HepG2 (cell line): ENCODE measurements around the gene NPHP3. TPM values are rescaled to one million over a fixed set of nuclear protein-coding genes. Genes with fewer than 3 reads are reported as not detected.

Experiments used
- ATAC-seq: fragments of 200-7000 bp; cut with Tn5 transposase; 3 replicates; pipeline ENCODE4 v1.9.1; 2020; ENCODE audit warnings: mild to moderate bottlenecking, moderate library complexity
- BruUV-seq: library from RNA; stranded (reverse); fragments of 400-500 nt; replicated peaks from 2 replicates; lab custom pipeline; 2021; lab: Mats Ljungman, UMichigan
- CTCF ChIA-PET: fragments of 300-600 bp; formaldehyde crosslinking; extraction: SDS; loops from one replicate; lab custom pipeline; 2021; ENCODE audit warnings: low total read pairs, inconsistent platforms, low intra/inter-chr PET ratio; lab: Yijun Ruan, JAX
- POLR2A ChIA-PET: fragments of 350-600 bp; sonication (Branson Sonifier 250); formaldehyde crosslinking; loops from one replicate; lab custom pipeline; 2020; ENCODE audit warnings: antibody characterized with exemption, inconsistent platforms; lab: Yijun Ruan, JAX
- DNase-seq: peaks from one replicate; pipeline ENCODE4 v3.0.0-alpha.2; 2015; ENCODE audit warnings: low spot score
- FAIRE-seq: peaks from 3 replicates; lab custom pipeline; 2011; peaks lifted over from hg19 to GRCh38; lab: Jason Lieb, UNC
- H2AFZ ChIP-seq: one replicate; pipeline ENCODE4 v1.6.1; 2011; ENCODE audit warnings: low read length, inconsistent platforms
- H3K27ac ChIP-seq: fragments of 300-600 bp; 3 replicates; pipeline ENCODE4 v1.8.0; 2011; ENCODE audit warnings: mixed run types, mild to moderate bottlenecking, mixed read lengths, low read length, inconsistent platforms; ENCODE audit not compliant: insufficient read depth; ENCODE audit errors: extremely low read length
- H3K27me3 ChIP-seq, 2 experiments: fragments of 200-600 bp in 1 of 2; 2 replicates in 1 of 2; 3 replicates in 1 of 2; pipeline versions ENCODE4 v1.6.0 to v1.8.0; 2011; ENCODE audit warnings: low read length in 2 of 2, mild to moderate bottlenecking in 2 of 2, moderate library complexity in 2 of 2, inconsistent platforms in 1 of 2; ENCODE audit not compliant: insufficient read depth in 2 of 2, control insufficient read depth in 1 of 2
- H3K36me3 ChIP-seq, 2 experiments: fragments of 200-600 bp in 1 of 2; replicated peaks in 1 of 2; 2 replicates in 1 of 2; 3 replicates in 1 of 2; pipeline versions ENCODE4 v1.5.1 to v1.8.0; 2011; ENCODE audit warnings: low read length in 2 of 2, inconsistent platforms in 1 of 2; ENCODE audit not compliant: insufficient read depth in 2 of 2, control insufficient read depth in 1 of 2
- H3K4me1 ChIP-seq: 2 replicates; pipeline ENCODE4 v1.5.1; 2012; ENCODE audit warnings: low read length, inconsistent platforms; ENCODE audit not compliant: insufficient read depth
- H3K4me2 ChIP-seq: 2 replicates; pipeline ENCODE4 v1.6.0; 2011; ENCODE audit warnings: low read depth, low read length, inconsistent platforms
- H3K4me3 ChIP-seq, 3 experiments: fragments of 200-600 bp in 1 of 3; sonication (generic), shearing (Covaris generic) in 1 of 3; replicated peaks in 1 of 3; 2 replicates each; pipeline ENCODE4 v1.5.1; 2011 to 2016; ENCODE audit warnings: low read length in 3 of 3, inconsistent platforms in 2 of 3, low read depth in 2 of 3, mild to moderate bottlenecking in 2 of 3, control low read depth in 1 of 3, mixed read lengths in 1 of 3; ENCODE audit not compliant: insufficient read depth in 1 of 3
- H3K79me2 ChIP-seq: one replicate; pipeline ENCODE4 v1.6.1; 2011; ENCODE audit warnings: low read length, inconsistent platforms; ENCODE audit not compliant: insufficient read depth
- H3K9ac ChIP-seq: 2 replicates; pipeline ENCODE4 v1.6.0; 2011; ENCODE audit warnings: mild to moderate bottlenecking, low read depth, low read length, inconsistent platforms; ENCODE audit not compliant: insufficient read depth
- H3K9me3 ChIP-seq: 2 replicates; pipeline ENCODE4 v1.5.1; 2012; ENCODE audit warnings: mild to moderate bottlenecking, low read length
- H4K20me1 ChIP-seq: 2 replicates; pipeline ENCODE4 v1.6.0; 2011; ENCODE audit warnings: inconsistent platforms, mild to moderate bottlenecking, low read length, moderate library complexity; ENCODE audit not compliant: insufficient read depth
- HNF4G ChIP-seq, 2 experiments: sonication (generic) in 1 of 2; formaldehyde crosslinking in 1 of 2; IDR thresholded peaks; 2 replicates each; pipeline versions ENCODE4 v1.4.0 to v1.6.1; 2011 to 2020; ENCODE audit warnings: borderline replicate concordance in 2 of 2, low read depth in 2 of 2, mild to moderate bottlenecking in 2 of 2, low read length in 1 of 2, missing genetic modification reagents in 1 of 2, moderate library complexity in 1 of 2
- HOXA7 ChIP-seq: sonication (generic); formaldehyde crosslinking; IDR thresholded peaks from 2 replicates; pipeline ENCODE4 v1.8.1; 2022; ENCODE audit warnings: mild to moderate bottlenecking, missing genetic modification reagents, moderate library complexity
- NR1H2 ChIP-seq: sonication (generic); formaldehyde crosslinking; IDR thresholded peaks from 2 replicates; pipeline ENCODE4 v1.8.1; 2022; ENCODE audit warnings: low read depth, missing genetic modification reagents, borderline replicate concordance
- SNAI1 ChIP-seq: sonication (generic); formaldehyde crosslinking; IDR thresholded peaks from 2 replicates; pipeline ENCODE4 v1.5.0; 2020; ENCODE audit warnings: mild to moderate bottlenecking, missing genetic modification reagents, borderline replicate concordance
- ZNF275 ChIP-seq: sonication (generic); formaldehyde crosslinking; IDR thresholded peaks from 2 replicates; pipeline ENCODE4 v1.8.0; 2022; ENCODE audit warnings: missing genetic modification reagents, mild to moderate bottlenecking, inconsistent platforms, borderline replicate concordance
- ZNF431 ChIP-seq: sonication (generic); formaldehyde crosslinking; IDR thresholded peaks from 2 replicates; pipeline ENCODE4 v1.9.0; 2022; ENCODE audit warnings: missing genetic modification reagents, low read depth, mild to moderate bottlenecking, borderline replicate concordance
- ZNF687 ChIP-seq: sonication (generic); formaldehyde crosslinking; IDR thresholded peaks from 2 replicates; pipeline ENCODE4 v1.5.1; 2020; ENCODE audit warnings: mild to moderate bottlenecking, missing genetic modification reagents, moderate library complexity
- ZNF761 ChIP-seq: sonication (generic); formaldehyde crosslinking; conservative IDR thresholded peaks from 2 replicates; pipeline ENCODE4 v1.4.0; 2020; ENCODE audit warnings: mild to moderate bottlenecking, missing genetic modification reagents
- WGBS: methylation state at CpG from one replicate; pipeline ENCODE4 v1.1.6; 2017; ENCODE audit warnings: low lambda C conversion rate; 5-methylcytosine and 5-hydroxymethylcytosine counted together
- in situ Hi-C: cut with HindIII; loops from 2 replicates; pipeline ENCODE4 v1.10.0; 2017; ENCODE audit warnings: low pct_unique_long_range_greater_than_20kb; ENCODE audit not compliant: extremely low pct_ligation_motif_present
- intact Hi-C: fragments of 100-400 bp; cut with micrococcal nuclease; formaldehyde crosslinking; loops from one replicate; pipeline ENCODE4 v1.10.0; 2022; ENCODE audit not compliant: unreplicated experiment
- polyA plus RNA-seq, 8 experiments: library from polyadenylated mRNA; depleted of rRNA in 3 of 8; stranded (reverse) in 7 of 8; unstranded in 1 of 8; fragments of >200 nt; fragmentation: Illumina TruSeq in 4 of 8; extraction: Trizol in 4 of 8; gene quantifications; 2 replicates each; pipeline versions ENCODE4 v1.2.1 to v1.2.3, GENCODE V29; 2011 to 2016; ENCODE audit warnings: low read depth in 4 of 8, missing spikeins in 1 of 8, mixed read lengths in 1 of 8; ENCODE audit not compliant: insufficient read depth in 1 of 8
- total RNA-seq, 5 experiments: library from RNA; depleted of rRNA; stranded (reverse); fragments of >200 nt; fragmentation: Illumina TruSeq; extraction: Trizol; gene quantifications; 2 replicates each; pipeline ENCODE4 v1.2.3, GENCODE V29; 2016; ENCODE audit warnings: low read depth in 1 of 5
- TF ChIP-seq, protein P1 (sequence below): sonication (generic); formaldehyde crosslinking; IDR thresholded peaks from 2 replicates; pipeline ENCODE4 v1.8.1; 2022; ENCODE audit warnings: low read depth, mild to moderate bottlenecking, missing genetic modification reagents
- TF ChIP-seq, protein P2 (sequence below): sonication (generic); formaldehyde crosslinking; IDR thresholded peaks from 2 replicates; pipeline ENCODE4 v1.4.0; 2020; ENCODE audit warnings: mild to moderate bottlenecking, missing genetic modification reagents

The NPHP3 gene
- total and polyA plus RNA-seq, 2 of the 13 experiments (the other 11 are each of a cell fraction or from before 2014, with no cell fraction given), result 11.0 to 20.2 TPM

- 20% methylated on average over 7 of the region's 19 CpGs for whole genome bisulfite sequencing
- peak overlapping the region; percentile 85 for H3K27ac ChIP-seq
- peak overlapping the region; percentile 75 for H2AFZ ChIP-seq
- H3K27me3 ChIP-seq, result no peaks in the 10 kb centered on the region
- peak overlapping the region; percentile 78 for H3K9ac ChIP-seq
- H3K36me3 ChIP-seq, result peaks cover 2 to 5% of the 10 kb centered on the region in 2 experiments; a peak in 4 of 5 replicates
- H3K4me2 ChIP-seq, result peak overlapping the region; percentile 85
- BruUV-seq, result TSS peak; percentile 76
- ATAC-seq, result peak; percentile 50
- peaks cover 19% of the 10 kb centered on the region for H3K79me2 ChIP-seq
- FAIRE-seq, result peak; percentile 42
- CTCF ChIA-PET, result no interaction called here
- peak overlapping the region; percentile 68 to 89 (median 86) for H3K4me3 ChIP-seq
- intact Hi-C loops, result loop anchor here (2.0 to 10.0 kb wide), 2 partner anchors 64 to 852 kb away; partner anchors contain the start of genes ACAD11 and CDV3
- peaks cover 35% of the 10 kb centered on the region for H3K4me1 ChIP-seq
- in situ Hi-C loops, result no loop called here
- no peaks in the 10 kb centered on the region for H3K9me3 ChIP-seq
- POLR2A ChIA-PET, result no interaction called here
- no peak for DNase-seq
- H4K20me1 ChIP-seq, result no peaks in the 10 kb centered on the region
- TF ChIP-seq ZNF687 (CRISPR knock-in tag), result peak; percentile 64
- no peak for TF ChIP-seq HNF4G (IDR thresholded peaks at IDR 0.05; ENCODE audit: borderline replicate concordance, low read depth, low read length)
- no peak for TF ChIP-seq HNF4G (CRISPR knock-in tag; IDR thresholded peaks at IDR 0.05; ENCODE audit: borderline replicate concordance, low read depth)
- no peak for TF ChIP-seq SNAI1
- no peak for TF ChIP-seq HOXA7 (CRISPR knock-in tag)
- TF ChIP-seq ZNF275, result no peak
- TF ChIP-seq ZNF431 (CRISPR knock-in tag), result no peak
- TF ChIP-seq, protein P1, sequence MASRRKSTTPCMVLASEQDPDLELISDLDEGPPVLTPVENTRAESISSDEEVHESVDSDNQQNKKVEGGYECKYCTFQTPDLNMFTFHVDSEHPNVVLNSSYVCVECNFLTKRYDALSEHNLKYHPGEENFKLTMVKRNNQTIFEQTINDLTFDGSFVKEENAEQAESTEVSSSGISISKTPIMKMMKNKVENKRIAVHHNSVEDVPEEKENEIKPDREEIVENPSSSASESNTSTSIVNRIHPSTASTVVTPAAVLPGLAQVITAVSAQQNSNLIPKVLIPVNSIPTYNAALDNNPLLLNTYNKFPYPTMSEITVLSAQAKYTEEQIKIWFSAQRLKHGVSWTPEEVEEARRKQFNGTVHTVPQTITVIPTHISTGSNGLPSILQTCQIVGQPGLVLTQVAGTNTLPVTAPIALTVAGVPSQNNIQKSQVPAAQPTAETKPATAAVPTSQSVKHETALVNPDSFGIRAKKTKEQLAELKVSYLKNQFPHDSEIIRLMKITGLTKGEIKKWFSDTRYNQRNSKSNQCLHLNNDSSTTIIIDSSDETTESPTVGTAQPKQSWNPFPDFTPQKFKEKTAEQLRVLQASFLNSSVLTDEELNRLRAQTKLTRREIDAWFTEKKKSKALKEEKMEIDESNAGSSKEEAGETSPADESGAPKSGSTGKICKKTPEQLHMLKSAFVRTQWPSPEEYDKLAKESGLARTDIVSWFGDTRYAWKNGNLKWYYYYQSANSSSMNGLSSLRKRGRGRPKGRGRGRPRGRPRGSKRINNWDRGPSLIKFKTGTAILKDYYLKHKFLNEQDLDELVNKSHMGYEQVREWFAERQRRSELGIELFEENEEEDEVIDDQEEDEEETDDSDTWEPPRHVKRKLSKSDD, result no peak
- TF ChIP-seq, protein P2, sequence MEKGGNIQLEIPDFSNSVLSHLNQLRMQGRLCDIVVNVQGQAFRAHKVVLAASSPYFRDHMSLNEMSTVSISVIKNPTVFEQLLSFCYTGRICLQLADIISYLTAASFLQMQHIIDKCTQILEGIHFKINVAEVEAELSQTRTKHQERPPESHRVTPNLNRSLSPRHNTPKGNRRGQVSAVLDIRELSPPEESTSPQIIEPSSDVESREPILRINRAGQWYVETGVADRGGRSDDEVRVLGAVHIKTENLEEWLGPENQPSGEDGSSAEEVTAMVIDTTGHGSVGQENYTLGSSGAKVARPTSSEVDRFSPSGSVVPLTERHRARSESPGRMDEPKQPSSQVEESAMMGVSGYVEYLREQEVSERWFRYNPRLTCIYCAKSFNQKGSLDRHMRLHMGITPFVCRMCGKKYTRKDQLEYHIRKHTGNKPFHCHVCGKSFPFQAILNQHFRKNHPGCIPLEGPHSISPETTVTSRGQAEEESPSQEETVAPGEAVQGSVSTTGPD, result no peak
- TF ChIP-seq NR1H2, result no peak
- no peak for TF ChIP-seq ZNF761 (CRISPR knock-in tag)
These were observed 1.1 kb upstream of the NPHP3 start for GRCh38 chr3:132723024-132723950.
